Nasal cavity respiratory epithelium epithelial cell of viscerocranial mucosa (primary cell): ENCODE measurements around the gene ENTPD6. TPM values are rescaled to one million over a fixed set of nuclear protein-coding genes. Genes with fewer than 3 reads are reported as not detected.

Experiments used
- total RNA-seq: library from RNA; depleted of rRNA; stranded (reverse); fragments of >200 nt; gene quantifications from 2 replicates; pipeline ENCODE4 v1.2.3, GENCODE V29; 2014

ENTPD6 gene
- total RNA-seq: 73.5 and 83.9 TPM in 2 replicates

GRCh38 chr20:25195014-25195961 is at the start of gene ENTPD6:
TSS of gene ENTPD6 (plus strand) at chr20:25195712. CDS start at chr20:25206537, 10,825 bp downstream.

DNA sequence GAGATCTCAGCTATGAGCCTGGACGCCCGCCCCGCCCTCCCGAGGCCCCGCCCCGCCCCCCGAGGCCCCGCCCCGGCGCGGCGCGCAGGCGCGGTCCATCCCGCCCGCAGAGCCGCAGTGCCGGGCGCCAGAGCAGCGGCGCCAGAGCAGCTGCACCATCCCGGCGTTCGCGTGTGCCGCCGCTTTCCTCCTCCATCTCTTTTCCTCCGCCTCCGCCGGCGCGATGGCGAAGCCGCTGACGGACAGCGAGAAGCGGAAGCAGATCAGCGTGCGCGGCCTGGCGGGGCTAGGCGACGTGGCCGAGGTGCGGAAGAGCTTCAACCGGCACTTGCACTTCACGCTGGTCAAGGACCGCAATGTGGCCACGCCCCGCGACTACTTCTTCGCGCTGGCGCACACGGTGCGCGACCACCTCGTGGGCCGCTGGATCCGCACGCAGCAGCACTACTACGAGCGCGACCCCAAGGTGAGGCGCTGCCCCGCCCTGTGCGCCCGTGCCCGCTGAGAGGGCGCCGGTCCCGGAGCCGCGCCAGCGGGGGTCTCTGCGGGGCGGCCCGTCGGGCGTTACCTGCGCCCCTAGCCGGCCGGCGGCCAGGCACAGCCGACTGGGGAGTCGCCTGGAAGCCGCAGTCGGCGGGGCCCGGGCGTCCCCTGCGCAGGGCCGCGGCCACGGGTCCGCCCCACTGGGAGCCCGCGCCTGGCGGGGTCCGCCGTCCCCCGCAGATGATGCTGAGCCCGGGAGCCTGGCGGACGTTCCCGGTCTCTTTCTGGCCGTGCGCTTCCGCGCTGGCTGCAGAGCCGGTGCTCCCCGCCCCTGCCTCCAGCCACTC is 52.7 kb downstream of the ENTPD6 start, which contains the start of gene PYGB:
Gene PYGB, plus strand, starts transcription at position 130 of the 830 bp plus-strand sequence. Its CDS starts 94 bp downstream, at position 224.

Other genes starting within 250 kb of the ENTPD6 start
- gene CST7, start 246.4 kb upstream of the ENTPD6 start, total RNA-seq: not detected in 2 replicates
- gene APMAP, start 203.0 kb upstream of the ENTPD6 start, total RNA-seq: 111 and 161 TPM in 2 replicates
- gene ACSS1, start 137.6 kb upstream of the ENTPD6 start, total RNA-seq: 0.68 and 3.7 TPM in 2 replicates
- gene VSX1, start 113.6 kb upstream of the ENTPD6 start, total RNA-seq: not detected in 2 replicates
- 164 and 282 TPM in 2 replicates for gene PYGB, start 52.4 kb downstream of the ENTPD6 start, total RNA-seq
- 27.1 and 27.3 TPM in 2 replicates for gene ABHD12, start 195.1 kb downstream of the ENTPD6 start, total RNA-seq
- gene GINS1, start 212.0 kb downstream of the ENTPD6 start, total RNA-seq: 2.2 and 2.4 TPM in 2 replicates